Measurements from ENCODE around the gene KATNAL2. TPM values are rescaled to one million over a fixed set of nuclear protein-coding genes. Genes with fewer than 3 reads are reported as not detected.
"Not testable (repeated sequence)": the region's sequence is repeated elsewhere in the genome, so short reads cannot be mapped to it uniquely, and the experiment has no call there.

Gene KATNAL2
- total RNA-seq, 1 experiment from 2014 or later, result 7.5 TPM

GRCh38 chr18:46963656-46964578 lies 46.5 kb downstream of the KATNAL2 start:
- not testable (repeated sequence) for H3K27me3 ChIP-seq (ENCODE audit: control insufficient read depth, insufficient read depth, low read length); DNase-seq; H3K36me3 ChIP-seq (replicated peaks; ENCODE audit: control insufficient read depth, insufficient read depth, low read length); H3K4me3 ChIP-seq (ENCODE audit: insufficient read depth, low read depth, low read length)

GRCh38 chr18:46964579-46965293 lies 47.3 kb downstream of the KATNAL2 start:
- DNase-seq; H3K4me3 ChIP-seq (ENCODE audit: insufficient read depth, low read depth, low read length); H3K36me3 ChIP-seq (replicated peaks; ENCODE audit: control insufficient read depth, insufficient read depth, low read length): not testable (repeated sequence)

GRCh38 chr18:46966266-46966665 lies 48.9 kb downstream of the KATNAL2 start:
- not testable (repeated sequence) for H3K4me3 ChIP-seq (ENCODE audit: insufficient read depth, low read depth, low read length); DNase-seq; H3K27me3 ChIP-seq (ENCODE audit: control insufficient read depth, insufficient read depth, low read length); H3K36me3 ChIP-seq (replicated peaks; ENCODE audit: control insufficient read depth, insufficient read depth, low read length)

More at GRCh38 chr18:46964579-46965293, 47.3 kb downstream of the KATNAL2 start:
- not testable (repeated sequence) for H3K27me3 ChIP-seq (ENCODE audit: control insufficient read depth, insufficient read depth, low read length)

DNA sequence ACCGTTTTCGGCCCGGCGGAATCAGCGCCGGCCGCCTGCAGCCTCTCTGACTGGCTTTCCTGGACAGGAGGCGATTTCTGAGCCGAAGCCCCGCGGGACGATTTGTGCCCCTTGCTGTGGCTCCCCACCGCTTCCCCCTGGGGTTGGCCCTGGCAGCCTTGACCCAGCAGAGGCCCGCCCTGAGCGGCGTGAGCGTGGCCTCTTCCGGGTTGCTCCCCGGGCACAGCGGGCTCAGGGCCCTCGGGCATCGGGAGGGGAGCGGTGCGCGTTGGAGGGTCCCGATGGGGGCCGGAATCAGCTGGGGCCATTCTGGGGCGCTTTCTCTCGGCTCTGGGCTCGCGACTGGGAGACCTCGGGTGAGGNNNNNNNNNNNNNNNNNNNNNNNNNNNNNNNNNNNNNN lies 52.1 kb downstream of the KATNAL2 start:
- not testable (repeated sequence) for H3K36me3 ChIP-seq (replicated peaks; ENCODE audit: control insufficient read depth, insufficient read depth, low read length); H3K27me3 ChIP-seq (ENCODE audit: control insufficient read depth, insufficient read depth, low read length); H3K4me3 ChIP-seq (ENCODE audit: insufficient read depth, low read depth, low read length); DNase-seq

- H3K36me3 ChIP-seq (replicated peaks; ENCODE audit: control insufficient read depth, insufficient read depth, low read length); H3K4me3 ChIP-seq (ENCODE audit: insufficient read depth, low read depth, low read length); DNase-seq; H3K27me3 ChIP-seq (ENCODE audit: control insufficient read depth, insufficient read depth, low read length): not testable (repeated sequence)
These were observed 102.5 kb downstream of the KATNAL2 start for GRCh38 chr18:47019870-47020269.

DNA sequence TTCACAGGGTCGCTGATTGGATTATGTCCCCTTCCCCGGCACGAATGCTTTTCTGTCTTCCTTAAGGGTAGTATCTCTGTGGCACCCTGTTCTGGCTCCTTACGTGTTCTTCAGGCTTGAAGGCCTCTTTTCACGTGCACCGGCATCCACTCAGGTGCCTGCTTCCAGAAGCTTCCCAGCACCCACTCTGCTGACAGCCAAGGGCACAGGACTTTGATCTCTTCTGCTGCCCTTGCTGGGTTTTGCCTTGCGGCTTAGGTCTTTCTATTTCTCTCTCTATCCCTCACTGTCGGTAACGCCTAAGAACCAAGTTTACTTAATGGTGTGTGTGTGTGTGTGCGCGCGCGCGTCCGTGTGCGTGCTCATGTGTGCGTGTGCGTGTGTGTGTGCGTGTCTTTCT lies 103.4 kb downstream of the KATNAL2 start:
- DNase-seq; H3K27me3 ChIP-seq (ENCODE audit: control insufficient read depth, insufficient read depth, low read length); H3K36me3 ChIP-seq (replicated peaks; ENCODE audit: control insufficient read depth, insufficient read depth, low read length); H3K4me3 ChIP-seq (ENCODE audit: insufficient read depth, low read depth, low read length): not testable (repeated sequence)

- H3K4me3 ChIP-seq (ENCODE audit: insufficient read depth, low read depth, low read length); H3K27me3 ChIP-seq (ENCODE audit: control insufficient read depth, insufficient read depth, low read length); DNase-seq; H3K36me3 ChIP-seq (replicated peaks; ENCODE audit: control insufficient read depth, insufficient read depth, low read length): not testable (repeated sequence)
These were observed 105.4 kb downstream of the KATNAL2 start for GRCh38 chr18:47022821-47023220.

DNA sequence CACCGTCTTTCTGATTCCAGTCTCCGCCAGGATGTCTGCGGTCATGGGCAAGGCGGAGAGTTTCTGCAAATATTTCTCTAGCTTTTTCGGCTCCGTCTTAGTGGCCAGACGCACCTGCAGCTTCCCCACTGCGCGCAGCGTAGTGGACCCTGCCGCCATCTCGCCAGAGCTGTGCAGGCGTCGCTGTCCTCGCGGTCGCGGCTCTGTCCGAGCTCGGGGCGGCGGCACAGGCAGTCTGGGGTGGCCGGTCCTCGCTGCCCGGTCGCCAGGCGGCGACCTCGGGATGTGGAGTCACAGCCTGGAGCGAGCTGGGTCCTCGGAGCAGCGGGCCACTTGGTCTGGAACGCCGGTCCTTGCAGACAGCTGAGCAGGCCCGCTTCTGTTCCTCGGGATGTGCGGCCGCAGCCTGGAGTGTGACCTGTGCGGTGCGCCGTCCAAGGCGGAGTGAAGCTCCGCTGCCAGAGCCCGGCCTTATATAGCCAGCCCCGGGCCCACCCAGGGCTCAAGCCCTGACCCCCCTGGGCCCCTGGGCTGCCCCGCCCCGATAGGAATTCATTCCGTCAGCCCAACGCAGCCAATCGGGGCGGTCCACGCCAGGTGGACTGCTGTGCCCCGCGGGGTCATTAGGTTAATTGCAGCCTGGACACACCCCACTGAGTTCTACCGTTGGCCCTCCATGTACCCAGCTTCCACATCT lies 106.5 kb downstream of the KATNAL2 start:
- not testable (repeated sequence) for H3K27me3 ChIP-seq (ENCODE audit: control insufficient read depth, insufficient read depth, low read length); H3K36me3 ChIP-seq (replicated peaks; ENCODE audit: control insufficient read depth, insufficient read depth, low read length); H3K4me3 ChIP-seq (ENCODE audit: insufficient read depth, low read depth, low read length); DNase-seq

DNA sequence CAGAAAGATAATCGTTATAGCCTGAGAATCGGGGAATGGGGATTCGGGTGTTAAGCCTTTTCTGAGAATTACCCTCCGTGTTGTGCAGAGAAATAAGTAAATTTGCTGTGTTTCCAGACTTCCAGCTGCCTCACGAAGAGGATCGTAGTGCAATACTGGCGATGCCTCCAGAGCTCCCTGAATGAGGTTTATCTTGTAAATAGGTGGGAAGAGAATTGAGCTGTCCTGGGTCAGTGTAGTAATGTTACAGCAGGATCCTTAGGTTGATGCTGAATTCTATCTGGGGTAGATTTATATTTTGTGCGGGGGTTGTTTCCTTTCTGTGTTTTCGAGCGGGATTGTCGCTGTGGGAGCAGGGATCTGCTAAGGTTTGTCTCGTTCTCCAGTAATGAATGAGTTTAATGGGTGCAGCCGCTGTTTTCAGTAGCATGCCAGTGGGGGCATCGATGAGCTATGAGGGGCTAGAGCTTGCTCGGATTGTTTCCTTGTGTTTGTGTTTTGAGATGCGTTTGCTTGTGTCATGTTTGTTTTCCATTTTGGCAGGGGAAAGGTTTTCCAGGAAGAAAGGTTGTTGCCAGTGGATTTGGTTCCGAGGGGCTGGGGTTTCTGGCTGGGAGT lies 108.3 kb downstream of the KATNAL2 start:
- not testable (repeated sequence) for H3K4me3 ChIP-seq (ENCODE audit: insufficient read depth, low read depth, low read length); H3K27me3 ChIP-seq (ENCODE audit: control insufficient read depth, insufficient read depth, low read length); DNase-seq; H3K36me3 ChIP-seq (replicated peaks; ENCODE audit: control insufficient read depth, insufficient read depth, low read length)

DNA sequence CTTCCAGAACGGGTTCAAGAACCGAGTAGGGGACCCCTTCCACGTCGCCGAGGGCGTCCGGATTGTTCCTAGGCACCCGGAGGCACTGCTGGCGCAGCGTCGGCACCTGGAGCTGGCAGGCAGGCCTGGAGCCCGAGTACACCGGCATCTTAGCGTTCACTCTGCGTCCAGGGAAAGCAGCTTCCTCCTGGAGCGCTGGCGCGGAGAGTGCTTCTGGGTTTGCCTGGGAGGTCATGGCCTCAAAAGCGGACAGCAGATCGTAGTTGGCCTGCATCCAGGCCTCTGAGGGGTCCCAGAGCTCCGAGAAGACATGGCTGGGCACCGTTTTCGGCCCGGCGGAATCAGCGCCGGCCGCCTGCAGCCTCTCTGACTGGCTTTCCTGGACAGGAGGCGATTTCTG lies 111.3 kb downstream of the KATNAL2 start:
- DNase-seq; H3K36me3 ChIP-seq (replicated peaks; ENCODE audit: control insufficient read depth, insufficient read depth, low read length); H3K4me3 ChIP-seq (ENCODE audit: insufficient read depth, low read depth, low read length); H3K27me3 ChIP-seq (ENCODE audit: control insufficient read depth, insufficient read depth, low read length): not testable (repeated sequence)

- not testable (repeated sequence) for H3K36me3 ChIP-seq (replicated peaks; ENCODE audit: control insufficient read depth, insufficient read depth, low read length); H3K27me3 ChIP-seq (ENCODE audit: control insufficient read depth, insufficient read depth, low read length); H3K4me3 ChIP-seq (ENCODE audit: insufficient read depth, low read depth, low read length); DNase-seq
These were observed 112.4 kb downstream of the KATNAL2 start for GRCh38 chr18:47029684-47030353.

DNA sequence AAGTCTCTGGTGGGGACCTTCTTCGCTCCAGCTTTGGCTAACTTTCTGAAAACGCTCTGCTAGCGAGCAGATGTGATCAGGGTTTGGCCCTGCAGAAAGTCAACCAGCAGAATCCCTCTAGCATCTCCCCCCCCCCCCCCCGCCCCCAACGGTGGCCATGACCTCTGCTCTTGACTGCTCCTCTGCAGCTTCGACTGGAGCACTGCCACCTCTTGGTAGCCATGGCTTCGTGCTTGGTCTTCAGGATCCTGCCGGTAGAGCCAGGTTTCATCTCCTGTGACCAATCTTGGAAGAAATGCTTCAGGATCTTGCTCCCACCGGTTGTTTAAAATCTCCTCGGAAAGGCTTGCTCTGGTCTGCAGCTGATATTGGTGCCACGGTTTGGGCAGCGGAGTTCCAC lies 113.5 kb downstream of the KATNAL2 start:
- not testable (repeated sequence) for H3K36me3 ChIP-seq (replicated peaks; ENCODE audit: control insufficient read depth, insufficient read depth, low read length); DNase-seq; H3K4me3 ChIP-seq (ENCODE audit: insufficient read depth, low read depth, low read length); H3K27me3 ChIP-seq (ENCODE audit: control insufficient read depth, insufficient read depth, low read length)

DNA sequence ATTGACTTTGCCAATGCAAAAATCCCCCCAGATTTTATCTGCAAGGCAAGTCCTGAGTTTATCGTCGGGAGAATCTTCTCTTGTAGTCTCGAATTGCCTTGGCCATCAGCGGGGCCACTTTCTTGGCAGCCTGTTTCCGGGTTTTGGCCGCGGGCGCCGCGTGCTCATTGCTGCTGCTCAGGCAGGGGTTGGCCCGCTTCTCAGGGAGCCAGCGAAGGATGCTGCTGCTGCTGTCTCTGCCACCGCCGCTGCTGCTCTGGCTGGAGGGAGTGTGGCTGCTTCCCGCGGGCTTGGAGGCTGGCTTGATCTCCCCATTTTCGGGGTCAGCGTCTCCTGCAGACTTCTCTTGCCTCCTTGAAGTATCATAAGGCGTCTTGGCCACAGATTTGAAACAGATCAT lies 115.5 kb downstream of the KATNAL2 start:
- H3K36me3 ChIP-seq (replicated peaks; ENCODE audit: control insufficient read depth, insufficient read depth, low read length), result no peaks in the 10 kb centered on the region
- no peak overlapping the region for H3K4me3 ChIP-seq (ENCODE audit: insufficient read depth, low read depth, low read length)
- no peaks in the 10 kb centered on the region for H3K27me3 ChIP-seq (ENCODE audit: control insufficient read depth, insufficient read depth, low read length)
- peak; percentile 32 for DNase-seq

- not testable (repeated sequence) for H3K27me3 ChIP-seq (ENCODE audit: control insufficient read depth, insufficient read depth, low read length); H3K36me3 ChIP-seq (replicated peaks; ENCODE audit: control insufficient read depth, insufficient read depth, low read length); H3K4me3 ChIP-seq (ENCODE audit: insufficient read depth, low read depth, low read length)
- DNase-seq, result peak; percentile 24
These were observed 117.2 kb downstream of the KATNAL2 start for GRCh38 chr18:47034591-47034990.
